Measurements from ENCODE around the gene PTPRH. TPM values are rescaled to one million over a fixed set of nuclear protein-coding genes. Genes with fewer than 3 reads are reported as not detected.

Gene PTPRH
- total and polyA plus RNA-seq, 9 of the 15 experiments (the other 6 are each of a cell fraction or from before 2014, with no cell fraction given), result 0.87 to 34.3 (median 22.7) TPM

- TF ChIP-seq ZBTB1 (CRISPR knock-in tag; IDR thresholded peaks at IDR 0.05; ENCODE audit: borderline replicate concordance, low read depth) (no peak), SMAD3 (CRISPR knock-in tag; conservative IDR thresholded peaks at IDR 0.05) (no peak), CBFA2T2 (conservative IDR thresholded peaks at IDR 0.05) (no peak), RAD21 (CRISPR knock-in tag; conservative IDR thresholded peaks at IDR 0.05 in 1 of 2, IDR thresholded peaks at IDR 0.05 in 1 of 2) (no peak), EZH2 (IDR thresholded peaks at IDR 0.05; ENCODE audit: borderline replicate concordance, low read depth, low read length) (no peak), GTF2E2 (tag; IDR thresholded peaks at IDR 0.05) (no peak), MEIS2 (IDR thresholded peaks at IDR 0.05; ENCODE audit: partially characterized antibody) (no peak), CTBP1 (IDR thresholded peaks at IDR 0.05; ENCODE audit: borderline replicate concordance) (peak; percentile 40; the same call in 1 of the 2 replicates), PKNOX1 (IDR thresholded peaks at IDR 0.05) (no peak), JUND (IDR thresholded peaks at IDR 0.05; ENCODE audit: borderline replicate concordance, low read depth, low read length) (0 out of 2 replicates have a peak, but pooled peaks have one; percentile 19), JUND (tag; IDR thresholded peaks at IDR 0.05; ENCODE audit: borderline replicate concordance, low read depth, low read length) (no peak), ZBED1 (IDR thresholded peaks at IDR 0.05) (no peak), ZBTB33 (CRISPR knock-in tag; IDR thresholded peaks at IDR 0.05) (no peak), HDAC1 (IDR thresholded peaks at IDR 0.05) (no peak), ZNF316 (IDR thresholded peaks at IDR 0.05) (no peak), PBX2 (CRISPR knock-in tag; IDR thresholded peaks at IDR 0.05; ENCODE audit: low read depth) (no peak), PBX2 (tag; conservative IDR thresholded peaks at IDR 0.05; ENCODE audit: low read depth) (no peak), RBM14 (IDR thresholded peaks at IDR 0.05; ENCODE audit: borderline replicate concordance, insufficient read depth, low read depth, low read length) (no peak), PTRF (tag; IDR thresholded peaks at IDR 0.05) (no peak), ZBTB49 (CRISPR knock-in tag; IDR thresholded peaks at IDR 0.05; ENCODE audit: borderline replicate concordance) (no peak)
Measured at GRCh38 chr19:55178781-55179599, 30.3 kb downstream of the PTPRH start (continued).

Measured in K562 (cell line).